Stimulated activated CD4-positive, alpha-beta T cell treated with anti-CD3 and anti-CD28 coated beads, Interleukin-15, amount 100 ng/mL, for 1 hour (primary cell): ENCODE data around the gene SCAF1.
A peak's percentile ranks its signal among the peaks of the same experiment; 100 is the strongest.

ENCODE experiments used
- DNase-seq, 2 donors: peaks; one replicate each; pipeline ENCODE4 v3.0.0-alpha.2; 2020; ENCODE audit warnings: low read depth in 1 of 2, low spot score in 1 of 2

SCAF1 gene

DNA sequence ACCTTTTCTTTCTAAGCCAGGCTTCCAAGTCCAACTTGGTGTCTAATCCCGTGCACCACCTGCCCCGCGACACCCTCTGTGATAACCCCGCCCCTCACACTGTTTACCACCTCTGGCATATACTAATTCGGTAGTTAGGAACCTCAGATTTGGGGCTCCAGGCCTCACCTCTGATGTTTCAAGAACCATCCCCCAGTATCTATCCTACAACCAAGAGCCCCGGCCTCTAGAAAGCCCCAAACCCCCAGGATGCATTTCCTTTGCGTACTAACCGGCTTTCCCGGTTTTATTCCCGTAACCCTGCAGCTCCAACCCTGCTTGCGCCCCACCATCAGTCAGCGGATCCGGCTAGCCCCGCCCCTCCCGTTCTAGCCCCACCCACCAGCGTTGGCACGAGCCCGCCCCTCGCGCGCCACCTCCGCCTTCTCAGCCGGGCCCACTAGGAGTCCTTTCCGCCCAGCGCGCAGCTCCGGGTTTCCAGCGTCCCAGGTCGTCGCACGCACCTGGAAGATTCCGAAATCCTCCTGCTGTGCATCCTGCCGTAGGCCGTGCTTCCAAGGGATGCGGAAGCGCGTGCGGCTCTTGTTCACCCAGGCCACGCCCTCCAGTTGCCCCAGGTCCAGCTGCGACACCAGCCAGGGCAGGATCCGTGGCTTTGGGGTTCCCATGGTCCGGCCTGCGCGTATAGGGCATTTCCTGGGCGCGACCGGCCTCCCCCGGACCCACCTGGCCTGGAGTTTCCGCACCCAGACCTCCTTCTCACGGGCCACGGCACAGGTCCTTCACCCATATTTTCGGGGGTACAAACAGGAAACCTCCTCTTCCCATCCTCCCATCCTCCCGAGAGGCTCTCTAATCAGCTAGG, 22.4 kb downstream of the SCAF1 start:
- peak; percentile 85 to 93 for DNase-seq

DNA sequence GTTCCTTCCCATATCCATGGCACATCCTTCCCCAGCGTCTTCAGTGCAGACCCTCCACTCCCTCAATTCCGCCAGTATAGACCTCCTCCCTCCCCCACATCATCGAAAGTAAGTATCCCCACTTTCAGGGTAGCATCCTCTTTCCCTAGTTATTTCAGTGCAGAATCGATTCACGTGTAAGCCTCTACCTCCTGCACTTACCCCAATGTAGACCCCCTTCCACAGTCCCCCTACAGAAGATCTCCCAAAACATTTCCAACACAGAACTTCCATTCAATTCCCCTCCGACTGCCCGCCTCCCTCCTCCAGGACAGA, 23.0 kb downstream of the SCAF1 start:
- no peak for DNase-seq

DNA sequence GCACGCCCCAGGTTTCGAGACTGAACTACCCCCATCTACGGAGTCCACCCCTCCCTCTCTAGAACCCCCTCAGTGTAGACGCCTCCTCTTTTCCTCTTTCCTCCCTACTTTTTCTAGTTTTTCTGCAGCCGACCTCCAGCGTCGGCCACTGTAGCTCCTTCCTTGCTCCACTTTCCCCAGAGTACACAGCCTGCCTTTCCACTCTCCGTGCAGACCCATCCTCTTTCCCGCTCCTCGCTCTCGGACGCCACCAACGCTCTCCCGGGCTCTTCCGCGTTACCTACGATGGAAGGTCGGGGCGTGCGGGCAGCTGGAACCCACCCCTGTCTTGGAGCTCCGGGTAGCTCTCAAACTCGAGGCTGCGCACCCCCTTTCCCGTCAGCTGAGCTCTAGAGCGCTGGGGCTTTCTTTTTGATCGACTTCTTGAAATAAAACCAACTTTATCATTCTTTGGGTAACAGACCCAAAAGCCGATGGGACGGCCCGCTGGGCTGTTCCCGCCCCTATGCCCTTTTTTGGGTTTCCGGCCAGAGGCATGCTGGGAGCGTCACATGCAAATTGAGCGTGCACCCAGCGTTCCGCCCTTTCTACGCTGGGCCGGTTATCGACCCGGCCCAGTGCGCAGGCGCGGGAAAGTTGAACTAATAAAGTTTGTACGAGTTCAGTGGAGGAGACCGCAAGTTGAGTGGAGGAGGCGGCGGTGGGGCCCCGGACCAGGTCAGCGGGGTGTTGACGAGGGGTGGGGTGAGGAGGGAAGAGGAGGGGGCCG, 23.5 kb downstream of the SCAF1 start, which contains the start of the genes BCL2L12 and IRF3:
Gene BCL2L12 (plus strand): TSS at position 583 of the 769 bp plus-strand sequence. CDS start 760 bp downstream, outside the sequence.
Gene IRF3 (minus strand): TSS at position 507 of the 769 bp plus-strand sequence. CDS start 1,019 bp downstream, outside the sequence.
- DNase-seq = peak; percentile 98

DNA sequence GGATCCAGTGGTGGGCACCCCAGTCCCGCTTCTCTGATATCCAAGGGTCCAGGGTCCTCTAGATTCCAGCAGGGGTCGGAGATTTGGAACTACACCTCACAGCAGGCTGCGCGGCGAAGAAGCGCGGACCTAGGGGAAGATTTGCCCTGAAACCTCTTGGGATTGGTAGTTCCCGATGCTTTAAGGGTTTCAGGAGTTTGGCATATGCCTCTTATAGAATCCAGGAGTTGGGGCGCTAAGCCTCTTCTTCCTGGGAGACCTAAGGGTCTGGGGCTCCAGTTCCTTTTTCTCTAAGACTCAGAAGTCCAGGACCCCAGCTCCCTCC, 24.1 kb downstream of the SCAF1 start:
- DNase-seq = no peak

DNA sequence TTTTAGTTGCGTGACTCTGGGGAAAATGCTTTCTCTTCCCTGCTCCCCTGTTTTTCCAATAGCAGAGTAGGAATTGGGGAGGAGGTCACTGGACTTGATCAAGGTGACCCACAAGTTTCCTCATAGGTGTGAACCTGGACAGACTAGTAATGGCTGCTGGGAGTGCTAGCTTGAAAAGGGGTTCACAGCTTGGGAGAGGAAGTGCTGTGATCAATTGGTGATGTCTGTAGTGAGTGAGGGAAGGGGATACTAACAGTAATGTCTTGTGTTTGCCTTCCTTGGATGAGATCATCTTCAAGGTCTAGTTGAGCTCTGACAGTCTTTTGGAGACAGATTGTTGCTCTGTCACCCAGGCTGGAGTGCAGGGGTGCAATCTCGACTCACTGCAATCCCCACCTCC, 25.5 kb downstream of the SCAF1 start:
- DNase-seq = no peak

DNA sequence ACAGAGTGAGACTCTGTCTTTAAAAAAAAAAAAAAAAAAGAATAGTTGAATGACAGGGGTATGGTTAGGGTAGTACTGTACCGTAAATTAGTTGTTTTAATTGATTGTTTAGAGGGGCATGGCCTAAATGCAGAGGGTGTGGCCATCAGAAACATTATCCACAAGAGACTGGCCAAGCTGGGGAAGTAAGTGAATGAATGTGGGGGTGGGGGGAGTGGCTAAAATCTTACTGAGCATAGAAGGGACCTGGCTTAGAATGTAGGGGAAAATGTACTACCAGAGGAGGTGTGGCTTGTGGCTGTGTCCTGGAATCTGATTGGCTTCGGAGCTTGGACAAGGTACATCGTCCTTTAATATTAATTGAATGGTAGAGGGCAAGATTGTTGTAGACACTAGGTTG, 27.5 kb downstream of the SCAF1 start:
- DNase-seq = no peak

DNA sequence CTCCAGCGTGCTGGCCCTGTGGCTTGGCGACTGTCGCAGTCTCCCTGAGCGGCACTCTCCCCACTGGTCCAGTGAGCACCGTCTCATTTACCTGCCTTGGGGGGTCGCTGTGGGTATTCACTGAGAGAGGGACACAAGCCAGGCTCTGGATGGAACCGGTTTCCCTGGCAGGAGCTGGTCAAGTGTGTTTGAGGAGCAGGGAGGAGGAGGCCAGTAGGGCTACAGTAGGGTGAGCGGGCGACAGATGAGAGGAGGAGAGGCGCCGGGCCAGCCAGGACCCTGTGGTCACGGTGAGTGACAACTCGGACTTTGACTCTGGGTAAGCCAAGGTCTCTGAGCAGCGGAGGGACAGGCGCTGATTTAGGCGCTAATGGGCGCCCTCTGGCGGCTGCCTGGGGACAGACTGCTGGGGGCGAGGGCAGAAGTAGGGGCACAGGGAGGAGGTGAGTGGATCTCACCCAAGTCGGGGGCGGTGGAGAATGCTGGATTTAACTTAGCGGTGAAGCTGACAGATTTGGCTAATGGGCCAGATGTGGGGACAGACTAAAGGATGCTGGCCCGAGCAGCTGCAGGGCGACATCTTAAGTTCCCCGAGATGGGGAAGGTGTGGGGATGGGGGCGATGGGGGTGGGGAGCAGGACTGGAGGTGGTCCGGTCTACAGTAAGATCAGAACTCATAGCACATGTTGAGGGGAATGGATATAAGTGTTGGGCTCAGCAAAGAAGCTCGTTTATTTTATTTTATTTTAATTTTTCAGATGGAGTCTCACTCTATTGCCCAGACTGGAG, 30.3 kb downstream of the SCAF1 start:
- peak; percentile 58 to 68 for DNase-seq

DNA sequence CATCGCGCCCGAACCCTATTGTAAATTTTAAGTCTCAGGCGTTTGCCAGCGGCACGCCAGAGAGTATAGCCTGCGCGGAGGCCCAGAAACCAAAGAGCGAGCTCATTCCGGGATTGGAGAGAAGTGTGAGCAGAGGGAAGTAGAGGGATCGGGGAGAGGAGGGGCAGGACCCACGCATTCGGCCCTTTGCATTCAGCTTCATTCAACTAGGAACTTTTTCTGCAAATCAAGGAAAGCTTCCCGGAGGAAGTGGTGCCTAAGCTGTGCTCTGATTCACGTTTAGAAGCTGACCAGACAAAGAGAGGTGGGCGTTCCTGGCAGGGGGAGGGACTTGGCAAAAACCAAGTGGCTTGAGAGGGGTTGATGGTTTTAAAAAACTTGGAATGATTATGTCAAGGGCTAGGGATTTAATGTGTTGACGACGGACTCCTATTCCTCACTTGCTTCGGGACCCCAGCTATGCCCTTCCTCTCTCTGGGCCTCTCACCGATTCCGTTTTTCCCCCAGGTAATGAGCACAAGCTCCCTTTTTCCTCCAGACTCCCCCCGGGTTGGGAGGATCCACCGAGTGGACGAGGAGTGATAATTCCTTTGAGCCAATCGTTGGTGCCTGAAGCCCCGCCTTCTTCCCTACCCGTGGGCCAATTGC, 34.3 kb downstream of the SCAF1 start:
- DNase-seq = no peak

DNA sequence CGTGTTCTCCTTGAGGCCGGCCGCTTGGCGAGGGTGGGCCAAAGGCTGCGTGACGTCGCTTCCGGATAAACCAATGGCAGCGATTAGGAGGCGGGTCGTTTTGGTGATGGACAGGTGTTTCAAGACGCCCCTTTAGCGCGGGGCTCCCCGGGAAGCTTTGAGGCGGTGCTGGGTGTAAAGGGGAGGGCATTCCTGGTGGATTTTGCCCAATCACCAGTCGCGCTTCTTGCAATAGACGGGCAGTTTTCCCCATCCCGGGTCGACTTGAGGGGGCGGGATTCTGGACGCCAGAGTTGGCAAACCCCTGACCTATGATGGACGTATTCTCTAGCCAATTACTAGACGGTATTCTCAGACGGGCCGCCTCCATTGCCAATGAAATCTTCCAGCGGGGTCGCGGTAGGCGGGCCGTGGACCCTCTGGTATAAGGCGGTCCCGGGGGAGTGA, 34.8 kb downstream of the SCAF1 start:
- peak; percentile 94 to 96 for DNase-seq

DNA sequence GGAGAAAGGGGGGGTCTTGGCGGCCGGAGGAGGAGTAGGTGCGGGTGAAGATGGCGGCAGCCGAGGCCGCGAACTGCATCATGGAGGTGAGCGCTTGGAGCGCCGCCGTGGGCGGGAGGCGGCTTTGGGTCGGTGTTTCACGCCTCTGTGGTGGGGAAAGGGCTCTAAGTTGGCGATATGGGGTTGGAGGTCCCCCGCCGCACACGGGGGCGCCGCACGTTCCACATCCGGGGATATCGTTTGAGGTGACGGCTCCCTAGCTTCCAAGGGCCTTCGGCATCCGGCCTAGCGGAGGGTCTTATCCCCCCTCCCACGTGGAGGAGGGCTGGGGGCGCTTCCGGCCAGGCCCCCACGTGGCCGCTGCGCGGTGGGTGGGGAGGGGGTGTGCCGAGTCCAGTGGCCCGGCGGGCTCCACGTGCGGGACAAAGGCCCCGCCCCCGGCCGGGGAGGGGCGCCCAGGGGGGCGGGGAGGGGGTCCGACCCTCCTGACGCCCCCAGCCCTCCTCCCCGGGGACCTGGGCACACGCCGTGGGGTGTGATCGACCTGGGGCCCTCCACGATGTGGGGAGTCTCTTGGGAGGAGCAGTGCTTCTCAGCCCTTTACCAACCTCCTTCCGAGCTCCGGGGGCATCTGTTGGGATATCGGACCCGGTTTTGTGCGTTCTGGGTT, 35.4 kb downstream of the SCAF1 start, which contains the start of gene PRMT1:
Gene PRMT1 (plus strand): TSS at position 41 of the 670 bp plus-strand sequence. CDS start 10 bp downstream, at position 51.
- peak in 1 of 2 donors; percentile 52 for DNase-seq

DNA sequence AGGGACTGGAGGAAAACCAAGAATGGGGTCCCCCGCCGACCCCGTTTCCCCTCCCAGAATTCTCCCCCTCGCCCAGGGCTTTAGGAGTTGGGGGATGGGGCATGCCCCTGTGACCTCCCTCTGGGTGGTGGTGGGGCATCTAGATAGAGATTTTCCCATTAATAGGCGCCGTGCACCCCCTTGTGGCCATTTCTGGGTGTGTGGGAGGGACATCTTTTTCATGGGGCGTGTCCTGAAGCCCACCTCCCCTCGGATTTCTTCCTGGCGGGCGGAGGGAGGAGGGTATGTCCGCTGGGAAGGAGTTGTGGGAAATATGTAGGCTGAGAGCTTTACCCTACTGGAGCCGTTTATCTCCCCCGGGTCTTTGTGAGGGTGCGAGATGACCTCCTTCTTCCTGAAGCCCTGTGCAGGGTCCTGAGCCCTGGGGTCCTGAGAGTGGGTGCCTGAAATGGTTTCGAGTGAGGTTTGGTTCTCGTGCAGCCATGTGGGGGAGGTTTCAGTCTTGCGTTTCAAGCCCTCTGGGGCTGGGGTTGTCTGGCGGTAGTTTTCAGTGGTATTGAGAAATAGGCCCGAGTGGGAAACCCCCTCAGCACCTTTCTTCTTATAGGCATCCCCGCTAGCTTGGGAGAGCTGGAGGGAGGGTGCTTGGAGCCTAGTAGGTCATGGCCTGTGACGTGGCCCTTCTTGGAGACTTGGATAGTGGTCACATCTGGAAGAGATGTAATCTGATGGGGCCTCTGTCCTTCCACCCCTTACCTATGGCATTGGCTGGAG, 36.1 kb downstream of the SCAF1 start:
- DNase-seq = peak; percentile 69 to 70

DNA sequence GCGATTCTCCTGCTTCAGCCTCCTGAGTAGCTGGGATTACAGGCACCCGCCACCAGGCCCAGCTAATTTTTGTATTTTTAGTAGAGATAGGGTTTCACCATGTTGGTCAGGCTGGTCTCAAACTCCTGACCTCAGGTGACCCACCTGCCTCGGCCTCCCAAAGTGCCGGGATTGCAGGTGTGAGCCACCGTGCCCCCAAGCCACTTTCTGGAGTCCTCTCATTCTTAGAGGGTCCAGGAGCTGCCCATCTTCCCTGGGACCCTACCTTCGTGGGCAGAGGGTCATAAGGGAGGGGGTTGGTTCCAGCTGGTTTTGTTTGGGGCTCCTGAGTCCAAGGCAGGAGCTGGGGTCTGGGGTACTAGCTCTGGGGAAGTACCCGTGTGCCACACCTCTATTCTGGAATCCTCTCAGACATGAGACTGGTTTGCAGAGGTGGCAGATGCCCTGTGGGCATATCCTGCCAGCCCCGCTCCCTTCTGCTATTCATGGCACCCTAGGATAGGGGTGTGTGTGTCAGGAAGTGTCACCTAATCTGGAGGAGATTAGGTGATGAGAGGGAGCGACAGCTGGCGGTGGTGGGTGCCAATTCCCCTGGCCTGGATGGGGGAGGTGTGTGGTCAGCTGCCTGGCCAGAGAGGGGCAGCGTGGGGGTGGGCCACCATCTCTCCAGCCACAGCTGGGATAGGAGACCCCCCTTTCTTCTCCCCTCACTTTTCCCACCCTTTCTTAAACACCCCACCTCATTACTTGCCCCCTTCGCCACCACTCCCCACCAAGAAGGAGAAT, 37.2 kb downstream of the SCAF1 start:
- no peak for DNase-seq

DNA sequence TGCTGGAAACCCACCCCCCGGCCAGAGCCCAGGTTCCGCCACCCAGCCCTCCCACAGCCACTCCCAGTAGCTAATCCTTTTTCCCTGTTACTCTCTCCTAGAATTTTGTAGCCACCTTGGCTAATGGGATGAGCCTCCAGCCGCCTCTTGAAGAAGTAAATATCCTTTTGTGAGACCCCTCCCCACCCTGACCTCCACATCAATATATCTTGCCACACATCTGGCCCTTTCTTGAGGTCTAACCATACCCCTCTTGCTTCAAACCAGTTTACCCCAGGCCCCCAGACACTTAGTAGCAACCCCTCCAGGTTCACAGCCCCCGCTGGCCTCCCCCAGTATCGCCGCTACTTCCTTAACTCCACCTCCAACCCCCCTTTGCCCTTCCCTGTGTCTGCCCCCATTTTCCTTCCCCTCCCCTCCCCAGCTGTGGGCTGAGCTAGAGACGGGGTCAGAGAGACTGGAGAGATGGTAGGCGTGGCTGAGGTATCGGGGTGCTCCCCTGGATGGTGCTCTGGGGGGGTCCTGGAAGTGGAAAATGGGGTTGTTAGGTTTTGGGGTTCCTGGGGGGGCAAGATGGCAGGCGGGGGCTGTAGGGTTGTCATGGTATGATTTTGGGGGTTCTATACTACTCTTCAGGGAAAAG, 37.9 kb downstream of the SCAF1 start:
- no peak for DNase-seq

DNA sequence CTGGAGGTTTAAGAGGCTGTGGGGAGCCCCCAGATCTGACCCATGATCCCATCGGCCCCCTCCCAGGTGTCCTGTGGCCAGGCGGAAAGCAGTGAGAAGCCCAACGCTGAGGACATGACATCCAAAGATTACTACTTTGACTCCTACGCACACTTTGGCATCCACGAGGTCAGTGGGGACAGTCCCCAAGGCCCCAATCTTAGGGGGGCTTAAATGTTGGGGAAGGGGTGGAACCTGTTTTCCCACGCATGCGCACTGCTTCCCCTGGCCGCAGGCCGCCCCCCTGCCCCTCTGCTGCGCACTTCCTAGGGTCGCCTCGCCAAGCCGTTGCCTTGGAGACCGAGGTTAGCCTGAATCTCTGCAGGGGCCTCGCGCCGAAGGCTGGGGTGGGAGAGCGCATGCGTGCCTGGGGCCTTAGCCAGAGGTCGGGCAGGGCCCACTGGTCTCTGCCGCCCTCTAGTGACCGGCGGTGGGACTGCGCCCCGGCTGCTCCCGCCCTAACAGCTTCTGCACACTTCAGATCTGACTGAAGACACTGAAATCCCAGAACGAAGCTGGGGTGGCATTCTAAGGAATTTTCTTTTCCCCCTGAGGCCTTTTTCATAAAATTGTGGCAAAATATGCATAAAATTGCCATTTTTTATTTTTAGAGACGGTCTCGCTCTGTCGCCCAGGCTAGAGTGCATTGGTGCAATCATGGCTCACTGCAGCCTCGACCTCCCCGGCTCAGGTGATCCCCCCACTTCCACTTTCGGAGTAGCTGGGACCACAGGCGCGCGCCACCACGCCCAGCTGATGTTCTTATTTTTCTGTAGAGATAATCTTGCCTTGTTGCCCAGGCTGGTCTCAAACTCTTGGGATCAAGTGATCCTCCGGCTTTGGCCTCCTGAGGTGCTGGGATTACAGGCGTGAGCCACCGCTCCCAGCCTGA, 38.7 kb downstream of the SCAF1 start:
- DNase-seq = peak; percentile 91 to 96

DNA sequence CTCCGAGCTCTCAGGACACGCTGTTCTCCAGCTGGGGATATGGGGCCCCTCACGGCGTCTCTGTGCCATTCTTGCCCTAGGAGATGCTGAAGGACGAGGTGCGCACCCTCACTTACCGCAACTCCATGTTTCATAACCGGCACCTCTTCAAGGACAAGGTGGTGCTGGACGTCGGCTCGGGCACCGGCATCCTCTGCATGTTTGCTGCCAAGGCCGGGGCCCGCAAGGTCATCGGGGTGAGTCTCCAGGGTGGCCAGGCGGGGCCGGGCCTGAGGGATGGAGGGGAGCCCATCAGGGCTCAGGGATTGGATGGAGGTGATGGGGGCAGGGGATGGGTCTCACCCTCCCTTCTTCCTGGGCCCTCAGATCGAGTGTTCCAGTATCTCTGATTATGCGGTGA, 39.8 kb downstream of the SCAF1 start:
- no peak for DNase-seq

DNA sequence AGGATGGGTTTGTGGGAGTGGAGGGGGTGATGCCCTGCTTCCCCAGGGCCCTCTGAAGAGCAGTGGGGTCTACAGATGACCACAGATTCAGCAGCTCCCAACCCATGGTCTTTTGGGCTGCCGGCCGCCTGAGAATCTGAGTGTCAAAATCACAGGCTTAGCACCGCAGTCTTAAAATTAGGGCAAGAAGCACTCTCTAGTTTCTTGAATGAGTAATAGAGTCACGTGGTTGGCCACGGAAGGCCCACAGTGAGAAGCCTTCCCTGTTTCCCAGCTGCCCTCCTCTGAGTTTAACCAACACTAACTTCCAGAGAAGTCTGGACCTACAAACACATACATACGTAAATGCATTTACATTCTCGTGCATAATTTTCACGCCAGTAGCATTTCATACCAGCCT, 40.3 kb downstream of the SCAF1 start:
- no peak for DNase-seq

DNA sequence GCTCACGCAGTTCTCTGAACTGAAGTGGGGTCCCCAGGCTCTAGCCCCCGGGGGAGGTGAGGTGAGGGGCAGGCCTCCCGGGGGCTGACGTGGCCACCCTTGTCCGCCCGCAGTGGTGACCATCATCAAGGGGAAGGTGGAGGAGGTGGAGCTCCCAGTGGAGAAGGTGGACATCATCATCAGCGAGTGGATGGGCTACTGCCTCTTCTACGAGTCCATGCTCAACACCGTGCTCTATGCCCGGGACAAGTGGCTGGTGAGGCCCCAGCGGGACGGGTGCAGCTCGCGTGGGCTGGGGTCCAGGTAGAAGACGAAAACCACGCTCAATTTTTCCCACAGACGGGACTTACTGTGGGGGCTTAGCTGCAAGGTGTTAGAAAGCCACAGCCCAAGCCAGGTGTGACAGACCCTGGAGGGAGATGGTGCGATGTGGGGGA, 41.8 kb downstream of the SCAF1 start:
- DNase-seq = no peak
